ENCODE measurements around the gene OR6A2.
A peak's percentile ranks its signal among the peaks of the same experiment; 100 is the strongest.
"Not testable (repeated sequence)": the region's sequence is repeated elsewhere in the genome, so short reads cannot be mapped to it uniquely, and the experiment has no call there.

Gene OR6A2

GRCh38 chr11:6799402-6799801 lies at the start of gene OR6A2:
Gene OR6A2 (minus strand): TSS chr11:6799689. CDS start chr11:6795708, 3,981 bp downstream.
- DNase-seq, result no peak

- no peak for DNase-seq
Observed at GRCh38 chr11:6845383-6845782, 45.9 kb upstream of the OR6A2 start, which contains the start of gene OR10A5. Gene OR10A5 (plus strand): TSS chr11:6845683. CDS start chr11:6845683, 0 bp downstream.

- no peak for DNase-seq
Observed at GRCh38 chr11:6844356-6844755, 44.9 kb upstream of the OR6A2 start.

GRCh38 chr11:6843670-6844069 lies 44.2 kb upstream of the OR6A2 start:
- no peak for DNase-seq

- no peak for DNase-seq
Observed at GRCh38 chr11:6841694-6842093, 42.2 kb upstream of the OR6A2 start.

GRCh38 chr11:6834021-6834420 lies 34.5 kb upstream of the OR6A2 start:
- no peak for DNase-seq

- no peak for DNase-seq
Observed at GRCh38 chr11:6833356-6833755, 33.9 kb upstream of the OR6A2 start.

- no peak for DNase-seq
Observed at GRCh38 chr11:6828103-6828502, 28.6 kb upstream of the OR6A2 start.

GRCh38 chr11:6825231-6825744 lies 25.8 kb upstream of the OR6A2 start:
- DNase-seq, result no peak

GRCh38 chr11:6824136-6824823 lies 24.8 kb upstream of the OR6A2 start:
- no peak for DNase-seq

GRCh38 chr11:6818967-6819366 lies 19.5 kb upstream of the OR6A2 start:
- DNase-seq, result no peak

- no peak for DNase-seq
Observed at GRCh38 chr11:6817694-6818093, 18.2 kb upstream of the OR6A2 start.

- no peak for DNase-seq
Observed at GRCh38 chr11:6813656-6814055, 14.2 kb upstream of the OR6A2 start.

- peak; percentile 6 for DNase-seq
Observed at GRCh38 chr11:6812390-6813005, 13.0 kb upstream of the OR6A2 start.

- not testable (repeated sequence) for DNase-seq
Observed at GRCh38 chr11:6801075-6801474, 1.6 kb upstream of the OR6A2 start.

- no peak for DNase-seq
Observed at GRCh38 chr11:6794639-6795038, 4.8 kb downstream of the OR6A2 start.

GRCh38 chr11:6790546-6790945 lies 8.9 kb downstream of the OR6A2 start:
- no peak for DNase-seq

- DNase-seq, result no peak
Observed at GRCh38 chr11:6782720-6783119, 16.8 kb downstream of the OR6A2 start, which contains the start of gene OR2AG1. Gene OR2AG1 (plus strand): TSS chr11:6783020. CDS start chr11:6785038, 2,018 bp downstream.

- no peak for DNase-seq
Observed at GRCh38 chr11:6780829-6781228, 18.7 kb downstream of the OR6A2 start.

- no peak for DNase-seq
Observed at GRCh38 chr11:6778518-6778917, 21.0 kb downstream of the OR6A2 start.

GRCh38 chr11:6771926-6772893 lies 27.3 kb downstream of the OR6A2 start, which contains the start of gene OR2AG2:
Gene OR2AG2 (minus strand): TSS chr11:6771976. CDS start chr11:6768957, 3,019 bp downstream.
- DNase-seq, result peak; percentile 17

GRCh38 chr11:6757373-6757967 lies 42.0 kb downstream of the OR6A2 start:
- peak; percentile 82 for DNase-seq

Measured in midbrain (tissue), 1 donor.